K562 (cell line): Measurements from ENCODE around the gene ACAP3. TPM values are rescaled to one million over a fixed set of nuclear protein-coding genes. Genes with fewer than 3 reads are reported as not detected.

Experiments
- CREB3 ChIP-seq: fragments of 450-650 bp; conservative IDR thresholded peaks from 2 replicates; pipeline ENCODE4 v1.6.1; 2016; ENCODE audit warnings: missing genetic modification characterization, low read depth, mild to moderate bottlenecking, missing compliant biosample characterization, moderate library complexity
- E2F4 ChIP-seq: sonication (generic); formaldehyde crosslinking; IDR thresholded peaks from 2 replicates; pipeline ENCODE4 v1.8.0; 2022; ENCODE audit warnings: mild to moderate bottlenecking, low read depth, missing genetic modification reagents
- EHMT2 ChIP-seq: fragments of 450-650 bp; IDR thresholded peaks from 2 replicates; pipeline ENCODE4 v1.6.1; 2018; ENCODE audit warnings: antibody characterized with exemption
- ESRRB ChIP-seq: fragments of 250-450 bp; sonication (Bioruptor Pico); IDR thresholded peaks from 2 replicates; pipeline ENCODE4 v1.5.0; 2020; ENCODE audit warnings: mild to moderate bottlenecking, moderate library complexity, borderline replicate concordance
- FOSL1 ChIP-seq: fragments of 200-800 bp; sonication (Bioruptor generic); conservative IDR thresholded peaks from 2 replicates; pipeline ENCODE4 v1.6.1; 2016; ENCODE audit warnings: missing genetic modification characterization, missing compliant biosample characterization
- HNRNPUL1 ChIP-seq: fragments of 200-400 bp; formaldehyde crosslinking; IDR thresholded peaks from 2 replicates; pipeline ENCODE4 v1.6.1; 2017; ENCODE audit warnings: low read length
- KDM1A ChIP-seq, 2 experiments: fragments of 450-650 bp; IDR thresholded peaks; 2 replicates each; pipeline ENCODE4 v1.6.1; 2016; ENCODE audit warnings: mild to moderate bottlenecking in 2 of 2
- KLF13 ChIP-seq: fragments of 450-650 bp; IDR thresholded peaks from 2 replicates; pipeline ENCODE4 v1.6.1; 2016; ENCODE audit warnings: missing genetic modification characterization, low read depth, mild to moderate bottlenecking, missing compliant biosample characterization, moderate library complexity, borderline replicate concordance
- MECOM ChIP-seq: fragments of 250-450 bp; sonication (Bioruptor Pico); IDR thresholded peaks from 2 replicates; pipeline ENCODE4 v1.8.0; 2022; ENCODE audit warnings: inconsistent platforms
- MIER1 ChIP-seq: fragments of 450-650 bp; IDR thresholded peaks from 2 replicates; pipeline ENCODE4 v1.6.1; 2016; ENCODE audit warnings: antibody characterized with exemption, mild to moderate bottlenecking, low read depth
- NCOA1 ChIP-seq: fragments of 450-650 bp; IDR thresholded peaks from 2 replicates; pipeline ENCODE4 v1.6.1; 2016; ENCODE audit warnings: low read depth
- RERE ChIP-seq: sonication (generic); formaldehyde crosslinking; IDR thresholded peaks from 2 replicates; pipeline ENCODE4 v1.8.0; 2023; ENCODE audit warnings: missing genetic modification reagents, mild to moderate bottlenecking, borderline replicate concordance
- SIN3A ChIP-seq, 2 experiments: fragments of 150-350 bp in 1 of 2; IDR thresholded peaks; 2 replicates each; pipeline ENCODE4 v1.6.1; 2011 to 2016; ENCODE audit warnings: borderline replicate concordance in 2 of 2, low read depth in 2 of 2, low read length in 2 of 2, mild to moderate bottlenecking in 2 of 2, moderate library complexity in 2 of 2; ENCODE audit not compliant: control insufficient read depth in 1 of 2
- TFAP4 ChIP-seq: sonication (generic); formaldehyde crosslinking; IDR thresholded peaks from 2 replicates; pipeline ENCODE4 v1.8.0; 2022; ENCODE audit warnings: missing genetic modification reagents, mild to moderate bottlenecking, moderate library complexity, borderline replicate concordance
- ZBTB7A ChIP-seq: IDR thresholded peaks from 2 replicates; pipeline ENCODE4 v1.6.1; 2011; ENCODE audit warnings: low read depth, mild to moderate bottlenecking, low read length, moderate library complexity, borderline replicate concordance; ENCODE audit not compliant: control insufficient read depth
- polyA plus RNA-seq, 8 experiments: library from polyadenylated mRNA; depleted of rRNA in 4 of 8; stranded (reverse) in 5 of 8; unstranded in 3 of 8; fragments of >200 nt; fragmentation: Nextera tagmentation in 2 of 8; fragmentation: Illumina TruSeq in 1 of 8; extraction: Ambion mirVana in 2 of 8; extraction: Trizol in 1 of 8; gene quantifications; 2 replicates each; pipeline versions ENCODE4 v1.2.1 to v1.2.3, GENCODE V29; 2011 to 2014; ENCODE audit warnings: inconsistent platforms in 1 of 8, missing spikeins in 1 of 8
- total RNA-seq, 7 experiments: library from RNA; depleted of rRNA in 6 of 7; stranded (reverse); fragments of >200 nt in 6 of 7; fragmentation: Illumina TruSeq in 2 of 7; extraction: Trizol in 2 of 7; gene quantifications; 2 replicates each; pipeline versions ENCODE4 v1.2.1 to v1.2.3, GENCODE V29; 2011 to 2021; ENCODE audit warnings: low replicate concordance in 1 of 7

The ACAP3 gene
- total and polyA plus RNA-seq, 9 of the 15 experiments (the other 6 are each of a cell fraction or from before 2014, with no cell fraction given) = 0.01 to 49.0 (median 12.0) TPM

- TF ChIP-seq RERE (CRISPR knock-in tag) = no peak
- TF ChIP-seq ZBTB7A = peak; percentile 24; the same call in 1 of the 2 replicates
- peak; percentile 40; the same call in 1 of the 2 replicates for TF ChIP-seq TFAP4 (CRISPR knock-in tag)
- no peak for TF ChIP-seq CREB3 (tag)
- no peak for TF ChIP-seq KDM1A (IDR thresholded peaks at IDR 0.05)
- peak; percentile 86 for TF ChIP-seq MIER1
- no peak for TF ChIP-seq NCOA1
- TF ChIP-seq MECOM = no peak
- TF ChIP-seq HNRNPUL1 = no peak
- no peak for TF ChIP-seq FOSL1 (tag)
- TF ChIP-seq EHMT2 = peak; percentile 89
- TF ChIP-seq ESRRB (CRISPR knock-in tag) = no peak
- TF ChIP-seq KLF13 = no peak
- TF ChIP-seq SIN3A (IDR thresholded peaks at IDR 0.05; ENCODE audit: borderline replicate concordance in 2 of 2, control insufficient read depth in 1 of 2, low read depth in 2 of 2, low read length in 2 of 2) = peak in 1 of 2 experiments; percentile 50; a peak in 1 of 4 replicates
- 0 out of 2 replicates have a peak, but pooled peaks have one; percentile 28 for TF ChIP-seq E2F4 (CRISPR knock-in tag)
Observed at GRCh38 chr1:1298861-1299685, 8.7 kb downstream of the ACAP3 start (continued).
